DMS53 treated with DMSO at 0.1 percent for 48 hours (cell line): Measurements from ENCODE around the gene SH2B2.
"Not testable (repeated sequence)": the region's sequence is repeated elsewhere in the genome, so short reads cannot be mapped to it uniquely, and the experiment has no call there.

Experiments used
- DNase-seq: peaks from one replicate; lab custom pipeline; 2025; ENCODE audit not compliant: unreplicated experiment; lab: John Stamatoyannopoulos, UW

SH2B2 gene

DNA sequence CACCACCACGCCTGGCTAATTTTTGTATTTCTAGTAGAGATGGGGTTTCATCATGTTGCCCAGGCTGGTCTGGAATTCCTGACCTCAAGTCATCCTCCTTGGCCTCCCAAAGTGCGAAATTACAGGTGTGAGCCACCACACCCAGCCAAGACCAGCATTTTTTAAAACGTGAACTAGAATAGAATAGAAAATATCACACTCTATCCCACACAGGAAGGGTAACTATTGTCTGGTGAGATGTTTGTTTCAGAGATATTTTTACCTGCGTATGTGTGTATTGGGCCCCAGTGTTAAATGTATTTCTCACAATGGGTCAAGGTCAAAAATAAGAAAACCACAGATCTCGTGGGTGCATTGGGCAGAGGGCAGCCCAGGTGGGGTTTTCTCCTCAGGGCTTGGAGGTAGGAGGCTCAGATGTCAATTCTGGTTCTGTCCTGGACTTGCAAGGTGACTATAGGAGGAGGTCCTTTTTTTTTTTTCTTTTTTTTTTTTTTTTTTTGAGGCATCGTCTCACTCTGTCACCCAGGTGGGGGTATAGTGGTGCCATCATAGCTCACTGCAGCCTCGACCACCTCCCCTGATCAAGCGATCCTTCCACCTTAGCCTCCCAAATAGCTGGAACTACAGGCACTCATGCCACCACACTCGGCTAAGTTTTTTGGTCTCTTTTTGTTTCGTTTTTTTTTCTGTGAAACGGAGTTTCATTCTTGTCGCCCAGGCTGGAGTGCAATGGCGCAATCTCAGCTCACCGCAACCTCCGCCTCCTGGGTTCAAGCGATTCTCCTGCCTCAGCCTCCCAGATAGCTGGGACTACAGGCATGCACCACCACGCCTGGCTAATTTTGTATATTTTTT is 19.0 kb downstream of the SH2B2 start:
- DNase-seq, result no peak

- DNase-seq, result peak; percentile 79
Observed at GRCh38 chr7:102306916-102307677, 20.4 kb downstream of the SH2B2 start.

DNA sequence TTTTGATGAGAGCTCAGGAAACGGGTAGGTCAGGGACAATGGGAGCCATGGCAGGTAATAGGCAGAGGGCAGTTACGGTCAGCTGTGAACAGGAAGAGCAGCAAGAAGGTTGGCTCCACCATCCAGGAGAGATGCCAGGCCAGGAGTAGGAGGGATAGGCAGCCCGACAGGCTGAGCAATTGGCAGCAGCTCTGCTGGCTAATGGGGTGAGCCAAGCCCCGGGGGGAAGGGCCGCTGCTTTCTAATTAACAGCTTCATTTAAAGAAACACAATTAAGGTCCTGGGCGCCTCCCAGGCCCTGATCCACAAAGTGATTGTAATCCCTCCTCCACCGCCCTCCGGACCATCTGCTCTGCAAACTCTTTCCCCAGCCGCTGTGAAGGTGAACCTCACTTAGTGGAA is 23.7 kb downstream of the SH2B2 start:
- DNase-seq, result no peak

- DNase-seq, result no peak
Observed at GRCh38 chr7:102312317-102312716, 25.6 kb downstream of the SH2B2 start.

DNA sequence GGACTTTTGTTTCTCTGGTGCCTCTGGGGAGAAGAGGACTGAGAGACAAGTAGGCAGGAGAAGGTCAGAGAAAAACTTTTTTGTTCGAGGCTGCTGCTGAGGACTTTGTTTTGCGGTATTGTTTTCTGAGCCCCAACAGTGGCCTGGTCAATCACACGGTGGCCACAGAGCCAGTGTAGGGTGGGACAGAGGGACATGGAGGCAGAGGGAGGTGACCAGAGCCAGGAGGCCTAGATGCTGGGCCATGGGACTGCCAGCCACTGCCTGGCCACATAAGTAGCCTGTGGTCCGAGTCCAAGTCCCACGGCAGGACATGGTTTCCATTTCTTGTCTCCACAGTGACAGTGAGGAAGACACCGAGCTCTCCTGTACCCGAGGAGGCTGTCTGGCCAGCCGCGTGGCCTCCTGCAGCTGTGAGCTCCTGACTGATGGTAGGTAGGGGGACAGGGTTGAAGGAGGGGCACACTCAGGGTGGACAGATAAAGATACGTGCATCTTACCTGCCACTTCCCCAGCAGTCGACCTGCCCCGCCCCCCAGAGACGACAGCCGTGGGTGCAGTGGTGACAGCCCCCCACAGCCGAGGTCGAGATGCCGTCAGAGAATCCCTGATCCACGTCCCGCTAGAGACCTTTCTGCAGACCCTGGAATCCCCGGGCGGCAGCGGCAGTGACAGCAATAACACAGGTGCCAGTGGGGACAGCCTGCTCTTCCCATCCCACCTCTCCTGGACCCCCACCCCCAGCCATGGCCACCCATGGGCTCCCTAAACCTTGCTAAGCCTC is 27.5 kb downstream of the SH2B2 start:
- no peak for DNase-seq

DNA sequence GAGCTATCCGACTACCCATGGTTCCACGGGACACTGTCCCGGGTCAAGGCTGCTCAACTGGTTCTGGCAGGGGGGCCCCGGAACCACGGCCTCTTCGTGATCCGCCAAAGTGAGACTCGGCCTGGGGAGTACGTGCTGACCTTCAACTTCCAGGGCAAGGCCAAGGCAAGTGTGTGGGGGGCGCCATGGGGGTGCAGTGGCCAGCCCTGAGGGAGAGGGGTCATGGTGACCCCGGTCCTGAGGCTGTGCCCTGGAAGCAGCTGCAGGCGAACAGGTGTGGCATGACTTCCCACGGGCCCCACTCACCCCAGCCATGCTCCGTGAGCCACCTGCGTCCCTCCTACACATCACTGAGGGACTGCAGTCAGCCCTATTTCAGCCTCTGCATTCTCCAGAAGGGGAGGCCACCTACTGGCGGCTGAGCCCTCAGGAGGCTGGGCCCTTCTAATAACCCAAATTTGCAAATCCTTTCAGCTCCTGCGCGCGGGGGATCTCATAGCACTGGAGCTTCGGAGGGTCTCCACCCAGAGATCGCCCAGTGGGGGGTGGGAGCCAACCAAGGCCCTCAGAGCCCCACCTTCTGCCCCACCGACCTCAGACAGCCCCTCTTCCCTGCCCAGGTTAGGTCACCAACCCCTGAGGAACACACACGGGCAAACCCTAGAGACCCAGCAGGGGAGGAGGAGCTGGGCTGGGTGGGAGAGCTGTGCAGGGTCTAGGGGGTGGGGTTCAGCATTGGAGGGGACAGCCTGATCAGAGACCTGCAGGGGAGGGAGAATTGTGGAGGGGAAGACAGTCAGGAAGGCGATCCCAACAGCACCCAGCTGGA is 30.8 kb downstream of the SH2B2 start:
- DNase-seq, result no peak

DNA sequence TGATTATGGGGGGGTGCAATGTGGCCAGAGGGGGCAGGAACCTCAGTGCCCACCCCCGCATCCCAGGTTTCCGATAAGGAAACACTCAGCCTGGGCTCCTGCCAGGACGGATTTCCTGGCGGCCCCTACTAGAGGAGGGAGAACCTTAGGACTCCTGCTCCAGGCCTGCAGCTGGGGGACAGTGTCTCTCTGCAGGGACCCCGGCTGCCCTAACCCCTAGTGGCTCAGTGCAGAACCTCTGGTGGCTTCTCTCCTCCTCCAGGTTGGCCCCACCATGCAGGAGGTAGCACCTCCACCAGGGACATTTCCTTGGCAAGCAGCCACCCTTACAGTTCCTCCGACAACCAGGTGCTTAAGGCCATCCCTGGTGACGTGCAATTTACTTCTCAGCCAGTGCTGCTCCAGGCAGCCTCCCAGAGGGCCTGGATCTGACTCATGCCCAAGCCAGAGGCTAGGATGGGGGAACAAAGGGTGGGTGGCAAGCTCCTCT is 31.9 kb downstream of the SH2B2 start:
- peak; percentile 21 for DNase-seq

DNA sequence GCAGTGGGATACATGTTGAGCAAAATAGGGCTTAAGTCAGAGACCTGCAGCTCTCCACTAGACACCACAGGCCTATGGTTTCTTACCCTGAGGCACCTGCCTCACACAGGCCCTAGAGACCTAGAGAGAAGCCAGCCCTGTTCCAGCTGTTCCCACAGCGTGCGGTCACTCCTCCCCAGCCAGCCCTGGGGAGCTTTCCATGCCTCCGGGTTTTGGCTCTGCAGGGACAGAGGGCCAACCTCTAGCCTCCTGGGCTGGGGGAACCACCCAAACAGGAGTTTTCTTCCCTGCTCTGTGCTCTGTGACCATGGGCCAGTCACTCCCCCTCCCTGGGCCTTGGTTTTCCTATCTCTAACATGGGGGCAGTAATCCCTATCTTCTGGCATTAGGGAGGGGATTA is 33.0 kb downstream of the SH2B2 start:
- no peak for DNase-seq

- no peak for DNase-seq
Observed at GRCh38 chr7:102320181-102320580, 33.5 kb downstream of the SH2B2 start.

- no peak for DNase-seq
Observed at GRCh38 chr7:102320601-102321350, 34.1 kb downstream of the SH2B2 start.

GRCh38 chr7:102321351-102322201 is 34.9 kb downstream of the SH2B2 start:
- peak; percentile 42 for DNase-seq

DNA sequence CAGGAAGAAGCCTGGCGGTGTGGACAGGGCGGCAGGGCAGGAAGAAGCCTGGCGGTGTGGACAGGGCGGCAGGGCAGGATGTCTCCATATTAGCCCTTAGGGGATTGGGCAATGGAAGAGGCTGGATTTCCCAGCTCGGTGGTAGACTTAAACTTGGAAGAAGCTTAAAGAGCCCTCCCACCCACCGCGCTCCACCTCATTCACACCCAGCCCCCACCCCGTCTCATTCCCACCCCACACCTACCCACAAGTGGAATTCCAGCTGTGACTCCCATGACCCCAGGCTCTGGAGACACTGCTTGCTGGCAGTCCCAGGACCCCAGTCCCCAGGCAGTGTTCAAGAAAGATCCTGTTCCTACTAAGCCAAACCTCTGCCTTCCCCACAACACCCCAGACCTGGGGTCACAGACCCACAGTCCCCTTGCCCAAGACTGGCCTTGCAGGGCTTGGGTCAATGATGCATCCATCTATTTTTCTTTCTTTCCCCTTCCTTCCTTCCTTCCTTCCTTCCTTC is 35.6 kb downstream of the SH2B2 start:
- no peak for DNase-seq

- DNase-seq, result no peak
Observed at GRCh38 chr7:102323914-102324195, 37.2 kb downstream of the SH2B2 start.

DNA sequence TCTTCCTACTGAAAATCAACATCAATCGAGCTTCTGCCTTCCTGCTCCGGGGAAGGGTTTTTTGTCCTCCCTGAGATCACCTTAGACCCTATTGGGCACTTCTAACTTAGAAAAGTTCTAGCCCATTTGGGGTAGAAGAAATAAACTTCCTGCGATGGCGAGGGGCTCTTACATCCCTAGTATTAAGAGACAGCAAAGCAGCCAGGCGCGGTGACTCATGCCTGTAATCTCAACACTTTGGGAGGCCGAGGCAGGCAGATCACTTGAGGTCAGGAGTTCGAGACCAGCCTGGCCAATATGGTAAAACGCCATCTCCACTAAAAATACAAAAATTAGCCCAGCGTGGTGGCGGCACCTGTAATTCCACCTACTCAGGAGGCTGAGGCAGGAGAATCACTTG is 38.4 kb downstream of the SH2B2 start:
- not testable (repeated sequence) for DNase-seq

DNA sequence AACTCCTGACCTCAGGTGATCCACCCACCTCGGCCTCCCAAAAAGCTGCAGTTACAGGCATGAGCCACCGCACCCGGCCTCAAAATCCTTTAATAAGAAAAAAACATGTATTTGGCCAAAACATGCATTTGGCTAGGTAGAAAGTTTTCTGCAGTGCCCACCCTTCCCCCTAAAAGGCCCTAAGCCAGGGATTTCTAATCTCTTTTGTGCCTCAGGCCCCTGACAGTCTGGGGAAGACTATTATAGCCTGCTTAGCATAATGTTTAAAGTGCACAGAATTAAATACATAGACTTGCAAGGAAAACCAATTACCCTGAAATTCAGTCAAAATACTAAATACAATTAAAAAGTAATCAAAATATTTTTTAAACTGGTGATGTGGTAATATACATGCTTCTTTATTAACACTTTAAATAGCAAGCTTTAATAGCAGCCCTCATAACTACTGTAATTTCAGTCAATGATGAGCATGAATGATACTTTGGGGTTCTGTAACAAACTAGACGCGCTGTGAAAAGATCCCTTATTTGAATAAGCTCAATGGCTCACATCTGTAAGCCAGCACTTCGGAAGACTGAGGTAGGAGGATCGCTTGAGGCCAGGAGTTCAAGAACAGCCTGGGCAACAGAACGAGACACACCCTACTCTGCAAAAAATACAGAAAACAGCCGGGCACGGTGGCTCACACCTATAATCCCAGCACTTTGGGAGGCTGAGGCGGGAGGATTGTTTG is 39.7 kb downstream of the SH2B2 start:
- no peak for DNase-seq

GRCh38 chr7:102327183-102327582 is 40.5 kb downstream of the SH2B2 start:
- not testable (repeated sequence) for DNase-seq

- not testable (repeated sequence) for DNase-seq
Observed at GRCh38 chr7:102328863-102329262, 42.2 kb downstream of the SH2B2 start.

DNA sequence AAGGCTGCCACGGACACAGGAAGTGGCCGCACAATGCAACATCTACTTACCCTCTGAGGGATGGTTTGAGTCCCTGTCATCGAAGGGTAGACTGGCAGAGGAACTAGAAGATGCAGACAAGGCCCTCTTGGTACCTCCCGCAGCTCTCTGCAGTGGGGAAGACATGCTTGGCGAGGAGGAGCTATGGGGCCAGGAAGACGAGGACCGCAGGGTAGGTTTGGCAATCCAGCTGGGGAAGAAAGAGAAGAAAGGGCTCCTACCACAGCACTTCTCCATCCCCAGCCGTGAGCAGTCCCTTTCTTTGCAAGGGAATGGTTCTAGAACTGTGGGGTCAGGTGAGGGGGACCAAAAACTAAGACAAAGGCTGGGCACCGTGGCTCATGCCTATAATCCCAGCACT is 42.7 kb downstream of the SH2B2 start:
- not testable (repeated sequence) for DNase-seq
